Stimulated activated CD4-positive, alpha-beta T cell treated with anti-CD3 and anti-CD28 coated beads, Interleukin-1b, Interleukin-23, amount 100 ng/mL, for 1 hour (primary cell): ENCODE data around the gene COG5.

ENCODE experiments used
- DNase-seq, 2 donors: peaks; one replicate each; pipeline ENCODE4 v3.0.0-alpha.2; 2020; ENCODE audit warnings: low read depth in 2 of 2

COG5 gene

GRCh38 chr7:107332488-107333269 is 231.0 kb downstream of the COG5 start:
- DNase-seq = no peak

GRCh38 chr7:107330478-107330877 is 233.2 kb downstream of the COG5 start:
- no peak for DNase-seq

GRCh38 chr7:107327986-107328569 is 235.6 kb downstream of the COG5 start:
- no peak for DNase-seq

GRCh38 chr7:107326061-107326460 is 237.7 kb downstream of the COG5 start:
- no peak for DNase-seq

GRCh38 chr7:107322015-107322414 is 241.7 kb downstream of the COG5 start:
- DNase-seq = no peak

- DNase-seq = no peak
These were observed 242.1 kb downstream of the COG5 start for GRCh38 chr7:107321611-107322010.

GRCh38 chr7:107319724-107320228 is 243.9 kb downstream of the COG5 start:
- DNase-seq = no peak

GRCh38 chr7:107318523-107319160 is 245.1 kb downstream of the COG5 start:
- no peak for DNase-seq

- DNase-seq = no peak
These were observed 248.0 kb downstream of the COG5 start for GRCh38 chr7:107315716-107316220.

- DNase-seq = no peak
These were observed 250.4 kb downstream of the COG5 start for GRCh38 chr7:107313355-107313754.

GRCh38 chr7:107312418-107312817 is 251.3 kb downstream of the COG5 start:
- no peak for DNase-seq

- no peak for DNase-seq
These were observed 254.4 kb downstream of the COG5 start for GRCh38 chr7:107309296-107309695.

GRCh38 chr7:107304636-107305035 is 259.1 kb downstream of the COG5 start:
- DNase-seq = no peak

GRCh38 chr7:107304063-107304462 is 259.7 kb downstream of the COG5 start:
- no peak for DNase-seq

- no peak for DNase-seq
These were observed 261.4 kb downstream of the COG5 start for GRCh38 chr7:107302250-107302847.

- no peak for DNase-seq
These were observed 269.5 kb downstream of the COG5 start for GRCh38 chr7:107294182-107294581.

- no peak for DNase-seq
These were observed 271.1 kb downstream of the COG5 start for GRCh38 chr7:107292591-107292990.

- DNase-seq = no peak
These were observed 272.3 kb downstream of the COG5 start for GRCh38 chr7:107291434-107291833.

GRCh38 chr7:107286751-107287621 is 276.7 kb downstream of the COG5 start:
- DNase-seq = no peak

- no peak for DNase-seq
These were observed 278.7 kb downstream of the COG5 start for GRCh38 chr7:107284911-107285479.

GRCh38 chr7:107277331-107277730 is 286.4 kb downstream of the COG5 start:
- no peak for DNase-seq
